Stimulated activated naive CD8-positive, alpha-beta T cell treated with anti-CD3 and anti-CD28 coated beads, Interleukin-15, Interleukin-2, amounts not matched to agents 100 U/mL and 50 U/mL, for 24 hours (primary cell): Measurements from ENCODE around the gene BRSK1.

Experiments used
- ATAC-seq: fragments of 150-1000 bp; cut with Tn5 transposase; one replicate; pipeline ENCODE4 v1.10.0; 2021
- DNase-seq: peaks from one replicate; pipeline ENCODE4 v3.0.0; 2021

The BRSK1 gene

DNA sequence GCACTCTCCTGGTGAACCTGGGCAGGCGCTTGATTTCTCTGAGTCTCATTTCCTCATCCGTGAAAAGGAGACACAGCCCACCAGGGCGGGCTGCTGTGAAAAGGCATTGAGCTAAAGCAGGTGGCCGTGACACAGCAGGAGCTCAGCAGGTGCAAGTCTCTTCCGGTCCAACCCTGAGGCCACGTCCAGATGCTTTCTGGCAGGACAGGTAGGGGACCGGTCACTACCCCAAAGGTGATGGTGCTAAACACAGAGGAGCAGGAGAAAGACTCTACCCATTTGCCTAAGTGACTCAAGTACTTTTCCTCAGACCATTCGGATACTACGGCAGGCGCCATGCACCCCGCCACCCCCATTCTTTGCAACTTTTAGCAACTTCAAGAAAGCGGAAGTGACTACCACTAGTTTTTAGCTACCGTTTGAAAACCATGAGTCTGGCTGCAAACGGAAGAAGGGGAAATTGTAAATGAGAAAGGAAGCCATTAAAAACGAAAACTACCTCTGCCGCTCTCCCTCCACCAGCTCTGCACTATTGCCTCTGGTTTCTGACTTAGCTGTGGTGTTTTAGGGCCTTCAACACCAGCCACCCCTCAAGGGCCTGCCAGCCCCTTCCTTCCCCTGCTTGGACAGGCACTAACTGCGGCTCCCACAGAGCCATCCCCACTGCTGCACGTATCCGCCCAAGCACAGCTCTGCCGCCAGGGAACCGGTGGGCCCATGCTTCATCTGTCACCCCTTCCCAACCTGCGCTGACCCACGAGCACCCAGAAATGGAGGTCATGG is 29.8 kb upstream of the BRSK1 start:
- peak; percentile 10 for ATAC-seq
- DNase-seq = peak; percentile 59

DNA sequence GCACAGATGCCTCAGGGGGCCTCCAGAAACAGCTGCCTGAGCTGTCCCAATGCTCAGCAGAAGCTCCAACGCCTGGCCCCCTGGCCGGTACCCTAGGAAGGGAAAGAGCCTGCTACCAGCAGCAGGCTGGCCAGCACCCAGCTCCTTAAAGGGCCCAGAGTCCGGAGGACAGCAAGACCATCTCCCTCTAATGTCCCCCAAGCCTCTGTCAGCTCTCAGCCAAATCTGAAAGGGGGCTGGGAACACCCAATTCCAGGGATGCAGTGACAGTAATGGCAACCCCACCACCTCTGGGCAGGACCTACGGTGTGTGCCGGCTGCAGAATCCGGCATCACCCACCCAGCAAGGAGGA is 29.2 kb upstream of the BRSK1 start:
- DNase-seq = no peak

DNA sequence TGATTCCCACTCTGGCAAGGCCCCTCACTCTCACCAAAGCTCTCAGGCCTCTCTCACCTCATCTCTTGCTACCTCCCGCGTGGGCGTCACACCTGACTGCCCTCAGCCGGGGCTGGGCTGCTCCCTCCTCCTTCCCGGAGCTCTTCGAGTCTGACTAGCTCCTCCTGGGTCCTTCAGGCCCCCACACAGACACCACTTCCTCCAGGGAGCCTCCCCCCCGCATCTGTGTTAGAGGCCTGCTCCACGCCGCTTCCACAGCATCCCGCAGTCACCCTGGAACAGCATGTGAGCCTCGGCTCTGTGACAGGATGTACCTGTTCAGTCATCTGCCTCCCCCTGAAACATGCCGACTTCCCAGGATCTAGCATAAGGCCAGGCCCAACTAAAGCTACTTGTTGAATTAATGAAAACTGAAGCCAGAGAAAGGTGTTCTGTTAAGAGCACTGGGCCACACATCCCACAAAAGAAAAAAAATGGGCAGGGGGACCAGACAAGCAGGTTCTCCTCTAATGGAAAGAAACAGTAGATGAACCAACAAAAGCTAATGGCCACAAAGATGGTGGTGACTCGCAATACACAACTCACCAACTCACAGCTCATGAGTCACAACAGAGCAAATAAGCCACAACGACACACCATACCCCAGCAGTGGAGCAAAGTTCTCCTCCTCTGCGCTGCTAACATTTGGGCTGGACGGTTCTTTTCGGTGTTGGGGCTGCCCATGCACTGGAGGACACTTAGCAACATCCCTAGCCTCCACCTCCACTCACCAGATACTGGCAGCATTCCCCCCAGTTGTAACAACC is 28.0 kb upstream of the BRSK1 start:
- ATAC-seq (peak; percentile 24), DNase-seq (peak; percentile 76)

More for the DNA sequence above, 29.2 kb upstream of the BRSK1 start:
- no peak for ATAC-seq

DNA sequence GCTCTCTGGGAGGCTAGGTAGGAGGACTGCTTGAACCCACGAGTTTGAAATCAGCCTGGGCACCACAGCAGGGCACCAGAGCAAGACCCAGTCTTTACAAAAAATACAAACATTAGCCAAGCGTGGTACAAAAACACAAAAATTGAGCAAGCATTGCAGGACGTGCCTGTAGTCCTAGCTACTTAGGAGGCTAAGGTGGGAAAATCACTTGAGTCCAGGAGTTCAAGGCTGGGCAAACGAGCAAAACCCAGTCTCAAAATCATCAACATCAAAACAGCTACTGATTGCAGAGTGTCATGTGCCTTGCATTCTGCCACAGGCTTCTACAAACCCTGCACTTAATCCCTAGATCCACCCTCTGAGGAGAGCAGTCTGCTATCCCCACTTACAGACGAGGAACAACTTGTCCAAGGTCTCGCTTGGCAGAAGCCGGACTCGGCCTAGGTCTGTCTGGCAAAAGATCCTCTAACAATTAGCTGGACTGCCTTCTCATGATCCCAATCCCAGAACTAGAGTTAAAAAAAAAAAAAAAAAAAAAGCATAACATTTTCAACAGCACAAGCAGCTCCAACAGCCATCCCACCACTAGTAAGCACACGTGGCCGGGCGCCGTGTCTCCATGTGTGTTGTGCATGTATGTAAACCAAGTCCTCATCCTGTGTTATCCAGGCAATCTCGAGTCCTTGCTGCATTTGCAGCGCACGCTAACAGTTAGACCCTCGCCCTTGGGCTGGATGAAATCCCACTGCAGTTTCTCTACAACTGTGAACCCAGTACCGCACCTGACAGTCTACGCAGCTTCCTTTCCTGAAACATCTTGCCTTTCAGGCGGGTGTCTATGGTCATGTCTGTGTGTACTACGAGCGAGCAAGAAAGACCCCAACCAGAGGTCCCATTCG is 27.0 kb upstream of the BRSK1 start:
- ATAC-seq (no peak), DNase-seq (peak; percentile 31)

DNA sequence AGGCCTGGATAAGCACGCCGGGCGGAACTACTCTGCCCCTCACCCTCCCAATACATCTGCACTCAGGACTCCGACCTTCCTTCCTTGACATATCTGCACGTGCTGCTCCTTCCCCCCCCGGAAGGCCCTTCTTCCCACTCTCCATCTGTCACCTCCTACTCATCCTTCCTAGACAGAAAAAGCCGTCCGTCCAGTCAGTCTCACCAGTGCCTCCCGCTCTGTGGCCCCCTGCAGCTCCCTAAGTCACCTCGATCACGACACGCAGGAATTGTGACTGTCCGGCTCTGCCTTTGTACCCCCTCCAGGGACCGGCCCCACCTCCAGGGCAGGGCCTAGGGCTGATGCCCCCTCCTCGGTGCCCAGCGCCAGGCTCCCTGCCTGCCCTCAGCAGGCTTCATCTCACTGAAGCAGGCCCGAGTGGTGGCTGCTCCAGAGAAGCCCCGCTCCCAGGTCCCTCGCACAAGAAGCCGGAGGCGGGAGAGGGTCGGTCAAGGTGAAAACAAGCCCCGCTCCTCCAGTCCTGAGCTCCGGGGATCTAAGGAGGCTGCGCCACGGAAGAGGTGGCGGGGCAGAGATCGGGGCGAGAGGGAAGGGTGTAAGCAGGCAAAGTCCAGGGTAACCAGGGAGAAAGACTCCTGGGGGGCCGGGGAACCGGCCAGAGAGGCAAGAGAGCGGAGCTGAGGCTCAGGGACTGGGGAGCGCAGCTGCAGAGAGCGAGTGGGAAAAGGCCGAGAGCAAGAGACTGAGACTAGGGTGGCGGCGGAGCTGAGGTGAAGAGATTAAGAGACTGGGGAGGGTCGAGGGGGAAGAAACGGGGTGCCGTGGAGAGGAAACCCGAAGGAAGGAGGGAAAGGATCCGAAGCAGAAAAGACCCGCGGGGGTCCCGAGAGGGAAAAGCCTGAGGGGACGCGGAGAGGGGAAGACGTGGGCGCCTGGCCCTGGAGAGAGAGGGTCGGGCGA is 26.1 kb upstream of the BRSK1 start:
- ATAC-seq = no peak
- DNase-seq = peak; percentile 47

DNA sequence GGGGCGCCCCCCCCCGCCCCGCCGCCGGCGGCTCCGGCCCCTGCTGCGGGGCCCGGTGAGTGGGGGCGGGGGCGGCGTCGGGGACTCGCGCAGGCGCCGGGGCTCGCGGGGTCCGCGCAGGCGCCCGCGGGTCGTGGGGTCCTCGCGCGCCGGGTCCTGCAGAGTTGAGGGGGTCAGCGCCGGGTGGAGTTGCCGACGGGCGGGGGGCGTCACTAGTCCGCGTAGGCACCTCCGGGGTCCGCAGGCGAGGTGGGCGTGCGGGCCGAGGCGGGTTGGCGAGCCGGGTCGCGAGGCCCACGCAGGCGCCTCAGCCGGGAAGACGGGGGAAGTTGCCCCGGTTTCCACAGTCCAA is 25.3 kb upstream of the BRSK1 start:
- ATAC-seq = peak; percentile 3
- DNase-seq = peak; percentile 66

DNA sequence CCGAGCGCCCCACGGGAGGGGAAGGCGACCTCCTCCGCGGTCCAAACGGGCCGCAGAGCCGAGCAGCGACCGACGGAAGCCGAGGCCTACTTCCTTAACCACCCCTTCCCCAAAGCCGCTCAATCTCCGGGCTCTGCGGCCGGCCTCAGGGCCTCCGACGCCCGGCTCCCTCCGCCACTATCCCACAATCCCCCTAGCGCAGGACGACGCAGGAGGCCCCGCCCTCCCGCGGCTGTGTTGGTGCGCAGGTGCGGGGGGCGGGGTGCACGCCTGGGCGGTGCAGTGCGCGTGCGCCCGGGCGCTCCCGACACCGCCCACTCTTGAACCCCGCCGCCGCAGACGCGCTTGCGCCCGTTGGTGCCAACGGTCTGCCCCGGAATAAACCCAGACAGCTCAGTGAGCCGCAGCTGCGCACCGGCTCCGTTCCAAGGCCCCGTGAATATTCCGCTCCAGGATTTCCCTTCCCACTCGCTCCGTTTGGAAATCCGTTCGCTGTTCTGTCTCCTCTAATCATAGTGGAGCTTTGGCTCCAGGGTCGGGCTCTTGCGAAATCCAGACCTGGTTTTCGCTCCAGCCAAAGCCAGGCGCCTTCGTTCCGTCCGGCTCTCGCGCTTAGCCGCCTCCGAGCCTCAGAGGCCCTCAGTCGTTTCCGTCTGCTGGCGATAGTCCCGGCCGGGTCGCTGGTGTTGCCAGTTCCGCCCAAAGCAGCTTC is 24.8 kb upstream of the BRSK1 start, which contains the start of gene PPP6R1:
TSS of gene PPP6R1 (minus strand) at position 190 of the 712 bp plus-strand sequence. CDS start 11,914 bp downstream, outside the sequence.
- ATAC-seq (peak; percentile 73), DNase-seq (peak; percentile 96)

DNA sequence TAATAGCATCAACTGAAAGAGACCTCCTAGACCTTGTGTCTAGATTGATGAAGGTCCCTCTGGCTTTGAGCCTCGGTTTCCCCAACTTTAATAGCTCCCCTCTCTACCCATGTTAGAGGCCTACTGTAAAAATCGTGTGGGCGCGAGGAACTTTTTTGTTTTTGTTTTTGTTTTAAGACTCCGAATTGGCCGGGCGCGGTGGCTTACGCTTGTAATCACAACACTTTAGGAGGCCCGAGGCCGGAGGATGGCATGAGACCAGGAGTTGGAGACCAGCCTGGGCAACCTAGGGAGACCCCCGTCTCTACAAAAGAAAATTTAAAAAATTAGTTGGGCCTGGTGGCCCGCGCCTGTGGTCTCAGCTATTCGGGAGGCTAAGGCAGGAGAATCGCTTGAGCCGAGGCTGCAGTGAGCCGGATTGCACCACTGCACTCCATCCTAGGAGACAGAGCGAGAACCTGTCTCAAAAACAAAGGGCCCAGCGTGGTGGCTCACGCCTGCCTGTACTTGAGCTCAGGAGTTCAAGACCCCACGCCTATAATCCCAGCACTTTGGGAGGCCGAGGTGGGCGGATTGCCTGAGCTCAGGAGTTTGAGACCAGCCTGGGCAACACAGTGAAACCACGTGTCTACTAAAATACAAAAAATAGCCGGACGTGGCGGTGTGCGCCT is 24.1 kb upstream of the BRSK1 start:
- DNase-seq (no peak), ATAC-seq (no peak)

DNA sequence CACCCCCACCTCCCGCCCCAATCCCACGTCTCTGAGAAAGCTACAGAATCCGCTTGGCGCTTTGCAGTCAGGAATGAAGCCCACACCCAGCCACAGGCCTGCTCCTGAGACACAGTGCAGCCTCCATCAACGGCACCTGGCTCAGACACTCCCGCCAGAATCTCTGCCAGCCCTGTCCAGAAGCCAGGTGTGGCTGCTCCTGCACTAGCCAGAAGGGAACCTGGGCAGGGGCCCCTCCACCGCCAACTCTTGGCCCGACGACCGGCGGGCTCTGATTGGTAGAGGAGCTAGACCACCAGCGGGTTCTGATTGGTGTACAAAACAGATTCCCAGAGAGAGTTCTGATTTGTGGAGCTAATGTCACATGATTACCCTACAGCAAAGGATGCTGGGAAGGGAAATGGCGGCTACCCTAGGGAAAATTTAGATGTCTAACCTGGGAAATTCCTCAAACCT is 22.1 kb upstream of the BRSK1 start:
- ATAC-seq (no peak), DNase-seq (no peak)

DNA sequence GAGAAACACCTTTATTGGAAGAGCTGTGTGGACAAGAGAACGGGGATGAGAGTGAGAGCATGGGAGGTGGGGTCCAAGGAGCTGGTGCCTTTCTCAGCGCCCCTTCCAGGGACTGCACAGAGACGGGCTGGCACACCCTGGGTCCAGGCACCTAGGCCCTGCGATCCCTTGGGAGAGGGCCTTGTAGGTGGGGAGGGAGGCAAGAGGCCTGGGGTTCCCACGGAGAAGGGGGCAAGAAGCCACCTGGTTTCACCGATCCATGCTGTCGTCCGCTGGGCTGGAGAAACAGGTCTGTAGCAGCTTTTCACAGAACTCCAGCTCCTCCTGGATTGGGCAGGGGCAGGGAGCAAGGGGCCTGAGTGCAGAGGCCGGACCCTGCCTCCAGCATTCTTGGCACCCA is 21.4 kb upstream of the BRSK1 start:
- DNase-seq = no peak
- no peak for ATAC-seq

DNA sequence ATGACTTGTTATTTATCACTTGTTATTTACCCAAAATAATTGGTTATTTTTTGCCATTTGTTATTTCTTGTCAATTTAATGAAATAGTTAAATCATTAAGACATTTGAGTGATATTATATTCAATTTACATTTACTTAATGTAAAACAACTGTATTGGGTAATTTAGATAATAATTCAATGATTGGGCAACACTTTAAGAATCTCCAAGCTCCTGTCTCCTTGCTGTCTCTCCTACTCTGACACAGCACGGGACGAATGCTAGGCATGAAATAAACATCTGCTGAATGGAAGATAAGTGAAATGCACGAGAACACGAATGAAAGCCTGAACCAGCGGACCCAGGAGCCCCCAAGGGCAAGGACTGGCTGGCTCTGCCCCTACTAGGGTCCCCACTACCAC is 19.3 kb upstream of the BRSK1 start:
- DNase-seq = no peak
- no peak for ATAC-seq

DNA sequence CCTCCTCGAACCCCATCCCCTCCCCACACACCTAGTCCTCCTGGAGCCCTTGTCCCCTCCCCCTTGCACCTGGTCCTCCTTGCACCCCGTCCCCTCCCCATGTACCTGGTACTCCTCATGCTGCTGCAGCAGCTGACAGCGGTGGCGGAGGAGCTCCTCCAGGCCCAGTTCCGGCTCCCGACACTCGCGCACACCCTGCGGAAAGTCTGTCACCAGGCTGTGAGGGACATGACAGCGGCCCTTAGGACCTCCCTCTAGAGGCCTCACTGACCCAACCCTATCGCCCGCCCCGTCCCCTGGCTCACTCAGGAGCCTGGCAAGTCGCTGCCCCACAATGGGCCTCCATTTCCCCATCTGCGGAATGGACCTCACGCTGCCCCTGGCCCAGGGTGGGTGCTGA is 18.6 kb upstream of the BRSK1 start:
- ATAC-seq (no peak), DNase-seq (no peak)

DNA sequence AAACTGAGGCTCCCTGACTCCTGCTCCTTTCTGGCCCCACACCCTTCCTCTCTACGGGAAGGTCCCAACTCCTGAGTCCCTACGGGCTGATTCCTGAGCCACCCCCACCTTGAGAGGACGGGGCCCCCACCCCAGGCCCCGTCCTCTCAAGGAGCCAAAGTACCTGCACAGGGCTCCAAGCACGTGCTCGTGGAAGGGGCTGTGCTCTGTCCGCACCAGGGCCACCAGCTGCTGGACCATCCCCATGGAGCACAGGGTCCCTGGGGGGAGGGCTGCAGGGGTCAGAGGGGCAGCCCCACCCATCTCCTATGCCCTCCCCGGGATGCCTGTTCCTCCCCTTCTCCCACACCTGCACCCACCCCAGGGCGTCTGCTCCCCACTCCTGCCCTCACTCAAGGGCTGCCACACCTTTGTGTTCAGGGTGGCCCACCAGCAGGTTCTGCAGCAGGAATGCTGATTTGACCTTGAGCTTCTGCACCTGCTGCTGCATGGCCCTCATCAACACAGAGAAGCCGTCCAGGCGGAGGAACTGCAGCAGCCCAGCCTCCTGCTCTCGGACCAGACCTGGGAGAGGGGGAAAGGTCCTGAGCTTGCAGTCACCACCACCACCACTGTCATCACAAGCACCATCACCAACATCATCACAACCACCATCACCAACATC is 17.9 kb upstream of the BRSK1 start:
- ATAC-seq (no peak), DNase-seq (no peak)

DNA sequence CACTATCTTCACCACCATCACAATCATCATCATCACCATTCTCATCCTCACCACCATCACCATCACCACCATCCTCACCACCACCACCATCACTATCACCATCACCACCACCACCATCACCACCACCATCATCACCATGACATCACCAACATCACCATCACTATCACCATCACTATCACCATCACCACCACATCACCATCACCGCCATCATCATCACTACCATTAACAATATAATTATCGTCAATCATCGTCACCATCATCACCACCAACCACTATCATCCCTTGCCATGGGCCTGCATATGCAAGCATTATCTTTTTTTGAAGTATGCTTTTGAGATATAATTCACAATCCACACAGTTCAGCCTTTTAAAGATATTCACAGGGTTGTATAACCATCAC is 17.4 kb upstream of the BRSK1 start:
- ATAC-seq = no peak
- no peak for DNase-seq

DNA sequence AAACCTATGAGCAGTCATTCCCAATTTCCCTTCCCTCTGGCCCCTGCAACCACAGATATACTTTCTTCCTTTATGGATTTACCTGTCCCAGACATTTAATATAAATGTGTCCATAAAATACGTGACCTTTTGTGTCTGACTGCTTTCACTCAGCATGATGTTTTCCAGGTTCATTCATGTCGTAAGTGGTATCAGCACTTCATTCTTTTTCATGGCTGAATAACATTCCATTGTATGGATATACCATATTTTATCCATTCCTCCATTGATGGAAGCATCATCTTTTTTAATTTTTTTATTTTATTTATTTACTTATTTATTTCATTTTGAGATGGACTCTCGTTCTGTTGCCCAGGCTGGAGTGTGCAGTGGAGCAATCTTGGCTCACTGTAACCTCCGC is 17.0 kb upstream of the BRSK1 start:
- DNase-seq = no peak
- no peak for ATAC-seq

DNA sequence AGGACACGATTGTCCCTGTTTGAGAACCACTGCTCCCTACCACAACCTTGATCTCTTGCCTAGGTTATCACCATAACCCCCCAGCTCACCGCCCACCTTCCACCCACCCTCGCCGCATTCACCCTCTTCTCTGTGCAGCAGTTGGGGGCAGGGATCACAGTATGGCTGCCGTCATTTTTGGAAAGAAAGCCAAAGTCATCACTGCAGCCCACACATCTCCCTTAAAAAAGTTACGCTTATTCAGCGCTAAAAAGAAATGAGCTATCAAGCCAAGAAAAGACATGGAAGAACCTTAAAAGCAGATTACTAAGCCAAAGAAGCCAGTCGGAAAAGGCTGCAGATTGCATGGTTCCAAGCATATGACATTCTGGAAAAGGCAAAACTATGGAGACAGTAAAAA is 14.5 kb upstream of the BRSK1 start:
- ATAC-seq = no peak
- DNase-seq = no peak

DNA sequence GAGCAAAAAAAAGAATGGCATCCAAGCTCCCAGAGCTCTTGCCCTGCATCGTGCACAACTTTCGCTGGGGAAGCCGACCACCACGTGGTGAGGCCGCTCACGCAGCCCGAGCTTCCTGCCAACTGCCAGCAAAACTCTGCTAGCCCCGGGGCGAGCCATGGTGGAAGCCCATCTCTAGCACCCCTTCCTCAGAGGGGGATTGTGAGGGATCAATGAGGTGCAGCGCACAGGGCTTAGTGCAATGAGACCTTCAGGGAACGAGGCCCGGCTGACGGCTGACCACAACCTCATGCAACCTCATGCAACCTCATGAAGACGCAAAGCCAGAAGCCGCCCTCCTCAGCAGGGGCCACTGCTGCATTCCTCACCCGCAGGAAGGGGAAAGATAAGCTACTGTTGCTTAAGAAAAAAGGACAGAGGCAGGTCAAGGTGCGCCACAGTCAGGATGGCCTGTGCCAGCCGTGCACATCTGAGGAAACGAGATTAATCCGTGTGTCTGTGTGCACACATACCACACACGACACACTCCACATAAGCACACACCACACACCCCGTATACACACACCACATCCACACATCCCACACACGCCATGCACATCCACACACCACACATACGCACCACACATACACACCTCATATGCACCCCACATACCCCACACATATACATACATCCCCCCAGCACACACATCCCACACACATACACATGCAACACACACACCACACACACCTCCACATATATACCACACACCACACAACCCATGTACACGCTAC is 13.4 kb upstream of the BRSK1 start:
- ATAC-seq (no peak), DNase-seq (no peak)

DNA sequence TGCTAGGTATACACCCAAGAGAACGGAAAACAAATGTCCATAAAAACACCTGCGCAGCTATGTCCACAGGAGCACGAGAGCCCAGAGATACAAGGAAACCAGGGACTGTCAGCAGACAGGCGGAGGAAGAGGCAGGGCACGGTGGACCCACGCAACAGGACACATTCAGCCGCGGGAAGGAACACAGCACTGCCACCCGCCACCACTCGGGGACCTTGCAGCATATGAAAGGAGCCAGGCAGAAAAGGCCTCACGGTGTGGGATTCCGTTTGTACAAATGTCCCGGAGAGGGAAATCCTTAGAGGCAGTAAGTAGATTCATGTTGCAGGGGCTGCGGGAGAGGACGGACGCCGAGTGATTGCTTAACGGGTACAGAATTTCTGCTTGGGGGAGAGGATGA is 11.7 kb upstream of the BRSK1 start:
- no peak for DNase-seq

More for the DNA sequence above, 11.7 kb upstream of the BRSK1 start:
- ATAC-seq = no peak
